HL-60 (cell line): Measurements from ENCODE around the gene RNF111.

Source experiments
- DNase-seq, 2 experiments: peaks; one replicate each; pipeline ENCODE4 v3.0.0-alpha.2; 2010 to 2020; ENCODE audit warnings: low read depth in 1 of 2, low spot score in 1 of 2
- H3K27ac ChIP-seq: fragments of 250-450 bp; sonication (Bioruptor Pico); replicated peaks from 2 replicates; pipeline ENCODE4 v1.5.1; 2020; ENCODE audit warnings: mild to moderate bottlenecking, moderate library complexity
- H3K27me3 ChIP-seq: fragments of 250-450 bp; sonication (Bioruptor Pico); 2 replicates; pipeline ENCODE4 v1.5.1; 2021; ENCODE audit warnings: mild to moderate bottlenecking, moderate library complexity; ENCODE audit not compliant: insufficient read depth, poor library complexity, severe bottlenecking
- H3K4me3 ChIP-seq: replicated peaks from 2 replicates; pipeline ENCODE4 v1.5.1; 2011; ENCODE audit warnings: mild to moderate bottlenecking, control low read depth, low read length; ENCODE audit not compliant: insufficient read depth
- CTCF ChIP-seq: IDR thresholded peaks from one replicate; pipeline ENCODE4 v1.5.1; 2011; ENCODE audit warnings: low read length, control low read depth, inconsistent platforms; ENCODE audit not compliant: insufficient read depth
- GABPA ChIP-seq: IDR thresholded peaks from 2 replicates; pipeline ENCODE4 v1.6.1; 2012; ENCODE audit warnings: low read depth
- POLR2AphosphoS5 ChIP-seq: IDR thresholded peaks from 2 replicates; pipeline ENCODE4 v1.6.1; 2012; ENCODE audit warnings: low read depth
- REST ChIP-seq: IDR thresholded peaks from 2 replicates; pipeline ENCODE4 v1.6.1; 2012; ENCODE audit warnings: low read depth; ENCODE audit not compliant: insufficient replicate concordance
- SPI1 ChIP-seq: IDR thresholded peaks from 2 replicates; pipeline ENCODE4 v1.6.1; 2012; ENCODE audit warnings: low read depth, mild to moderate bottlenecking, borderline replicate concordance

RNF111 gene

GRCh38 chr15:59035201-59035600 is 47.7 kb downstream of the RNF111 start:
- no peak for DNase-seq
- H3K27ac ChIP-seq: no peak overlapping the region
- no peaks in the 10 kb centered on the region for H3K27me3 ChIP-seq
- no peak overlapping the region for H3K4me3 ChIP-seq
- TF ChIP-seq POLR2AphosphoS5 (no peak), REST (no peak), SPI1 (no peak), GABPA (no peak), CTCF (no peak)

GRCh38 chr15:59039225-59039624 is 51.8 kb downstream of the RNF111 start:
- no peak for DNase-seq
- Histone ChIP-seq H3K4me3 (no peak overlapping the region), H3K27me3 (no peaks in the 10 kb centered on the region), H3K27ac (no peak overlapping the region)
- TF ChIP-seq CTCF (no peak), REST (no peak), GABPA (no peak), SPI1 (no peak)

GRCh38 chr15:59042041-59042440 is 54.6 kb downstream of the RNF111 start:
- no peak for DNase-seq
- no peak overlapping the region for H3K27ac ChIP-seq
- no peaks in the 10 kb centered on the region for H3K27me3 ChIP-seq
- no peak overlapping the region for H3K4me3 ChIP-seq
- no peak for TF ChIP-seq SPI1
- TF ChIP-seq CTCF: no peak
- no peak for TF ChIP-seq GABPA
- no peak for TF ChIP-seq REST
- no peak for TF ChIP-seq POLR2AphosphoS5
